HG03280 (cell line): ENCODE measurements around the gene SVEP1.
"Not testable (repeated sequence)": the region's sequence is repeated elsewhere in the genome, so short reads cannot be mapped to it uniquely, and the experiment has no call there.

Experiments used
- ATAC-seq: cut with Tn5 transposase; IDR thresholded peaks from one replicate; pipeline ENCODE4 v1.9.1; 2021; ENCODE audit warnings: mild to moderate bottlenecking, moderate library complexity; ENCODE audit not compliant: unreplicated experiment

Gene SVEP1

GRCh38 chr9:110383491-110383890, 196.1 kb downstream of the SVEP1 start:
- no peak for ATAC-seq

- ATAC-seq: no peak
These were observed 196.8 kb downstream of the SVEP1 start for GRCh38 chr9:110382731-110383130.

DNA sequence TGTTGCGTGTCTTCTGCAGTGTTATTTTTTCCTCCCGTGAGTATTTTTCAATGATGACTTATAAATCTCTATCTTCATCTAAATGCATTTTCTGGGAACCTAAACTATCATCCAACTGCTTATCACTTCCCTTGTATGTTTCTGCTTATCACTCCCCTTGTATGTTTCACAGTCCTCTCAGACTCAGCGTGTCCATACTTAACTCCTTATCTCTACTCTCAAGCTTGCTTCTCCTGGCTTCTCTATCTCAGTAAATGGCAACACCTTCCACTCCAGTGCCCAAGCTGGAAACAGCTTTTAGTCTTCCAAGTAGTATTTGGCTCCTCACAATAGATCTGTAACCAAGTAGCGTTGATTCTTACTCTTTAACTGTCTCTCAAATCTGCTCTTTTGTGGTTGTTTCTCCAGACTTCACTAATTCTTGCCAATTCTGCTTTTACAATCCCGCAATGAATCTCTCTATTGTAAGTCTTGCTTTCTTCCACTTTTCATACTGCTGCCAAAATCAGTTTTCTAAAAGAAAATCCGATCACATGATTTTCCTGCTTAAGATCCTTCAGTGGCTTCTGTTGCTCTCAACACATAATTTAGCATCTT, 208.0 kb downstream of the SVEP1 start:
- ATAC-seq: no peak

- ATAC-seq: no peak
These were observed 209.2 kb downstream of the SVEP1 start for GRCh38 chr9:110370315-110370714.

DNA sequence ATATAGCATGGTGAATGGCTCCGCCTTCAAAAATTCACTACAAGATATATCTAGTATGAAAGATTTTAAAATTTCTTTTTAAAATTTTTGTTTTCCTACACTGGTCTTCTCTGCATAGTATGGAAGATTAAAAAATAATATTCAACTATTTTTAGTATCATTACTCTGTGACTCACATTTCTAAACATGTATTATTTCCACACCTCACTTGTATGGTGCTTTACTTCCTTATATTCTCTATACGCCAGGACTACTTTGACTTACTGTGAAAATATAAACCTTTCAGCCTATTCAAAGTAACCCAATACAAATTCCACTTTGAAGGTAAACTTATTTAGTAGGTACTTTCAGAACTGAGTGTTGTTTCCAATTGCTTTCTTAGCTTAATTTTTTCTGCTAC, 215.1 kb downstream of the SVEP1 start:
- no peak for ATAC-seq

GRCh38 chr9:110358992-110359391, 220.5 kb downstream of the SVEP1 start:
- not testable (repeated sequence) for ATAC-seq

DNA sequence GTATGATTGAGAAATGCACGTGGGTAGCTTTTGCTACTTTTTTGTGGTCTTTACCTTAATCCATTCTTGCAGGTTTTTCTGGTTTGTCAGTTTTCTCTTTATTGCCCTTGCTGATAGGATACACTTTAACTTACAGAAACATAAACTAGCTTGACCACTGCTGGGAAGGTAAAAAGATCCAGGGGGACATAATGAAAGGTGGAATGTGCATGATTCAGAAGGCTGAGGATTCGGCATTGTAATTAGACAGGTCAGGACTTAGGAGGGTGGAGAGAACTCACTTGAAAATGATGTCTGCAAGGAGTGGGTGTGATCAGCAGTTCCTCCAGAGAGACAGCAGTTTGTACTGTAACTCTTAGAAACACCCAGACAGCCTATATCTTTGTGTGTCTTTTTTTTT, 222.0 kb downstream of the SVEP1 start:
- no peak for ATAC-seq

- no peak for ATAC-seq
These were observed 222.7 kb downstream of the SVEP1 start for GRCh38 chr9:110356639-110357395.

DNA sequence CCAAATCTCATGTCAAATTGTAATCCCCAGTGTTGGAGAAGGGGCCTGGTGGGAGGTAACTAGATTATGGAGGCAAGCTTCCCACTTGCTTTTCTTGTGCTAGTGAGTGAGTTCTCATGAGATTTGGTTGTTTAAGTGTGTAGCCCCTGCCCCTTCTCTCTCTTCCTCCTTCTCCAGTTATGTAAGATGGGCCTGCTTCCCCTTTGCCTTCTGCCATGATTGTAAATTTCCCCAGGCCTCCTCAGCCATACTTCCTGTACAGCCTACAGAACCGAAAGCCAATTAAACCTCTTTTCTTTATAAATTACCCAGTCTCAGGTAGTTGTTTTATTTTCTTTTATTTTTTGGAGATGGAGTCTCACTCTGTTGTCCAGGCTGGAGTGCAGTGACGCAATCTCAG, 223.6 kb downstream of the SVEP1 start:
- no peak for ATAC-seq

DNA sequence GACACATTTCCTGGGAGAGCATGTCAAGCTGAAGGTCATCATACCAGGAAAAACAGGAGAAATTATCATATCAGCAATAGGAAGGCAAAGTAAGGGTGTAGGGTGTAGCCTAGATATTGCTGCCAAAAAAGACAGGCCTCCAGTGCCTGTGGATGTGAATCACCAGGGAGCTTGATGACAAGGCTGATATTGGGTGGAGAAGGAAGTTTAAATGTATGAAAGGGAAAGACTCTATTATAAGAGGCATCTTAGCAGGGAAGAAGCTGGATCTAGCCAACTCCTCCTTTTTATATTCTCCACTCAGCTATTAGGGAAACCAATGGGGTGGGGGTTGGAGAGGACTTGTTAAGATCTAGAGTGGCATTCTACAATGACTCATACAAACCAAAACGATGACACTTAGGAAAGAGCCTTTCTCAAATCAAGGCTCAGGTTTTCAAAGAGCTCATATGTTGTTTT, 228.5 kb downstream of the SVEP1 start:
- no peak for ATAC-seq

DNA sequence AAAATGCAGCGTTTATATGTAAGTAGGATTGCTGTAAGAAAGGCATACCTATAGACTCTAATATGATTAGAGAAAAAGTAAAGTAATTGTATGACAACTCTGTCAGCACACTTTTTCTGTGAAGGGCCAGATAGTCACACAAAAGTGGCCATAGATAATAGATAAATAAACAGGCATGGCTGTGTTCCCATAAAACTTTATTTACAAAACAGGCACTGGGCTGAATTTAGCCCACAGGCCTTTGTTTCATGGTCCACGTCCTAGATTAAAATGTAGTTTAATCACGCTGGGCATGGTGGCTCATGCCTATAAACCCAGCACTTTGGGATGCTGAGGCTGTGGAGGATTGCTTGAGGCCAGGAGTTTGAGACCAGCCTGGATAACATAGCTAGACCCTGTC, 233.2 kb downstream of the SVEP1 start:
- no peak for ATAC-seq

GRCh38 chr9:110344821-110345220, 234.7 kb downstream of the SVEP1 start:
- ATAC-seq: no peak

DNA sequence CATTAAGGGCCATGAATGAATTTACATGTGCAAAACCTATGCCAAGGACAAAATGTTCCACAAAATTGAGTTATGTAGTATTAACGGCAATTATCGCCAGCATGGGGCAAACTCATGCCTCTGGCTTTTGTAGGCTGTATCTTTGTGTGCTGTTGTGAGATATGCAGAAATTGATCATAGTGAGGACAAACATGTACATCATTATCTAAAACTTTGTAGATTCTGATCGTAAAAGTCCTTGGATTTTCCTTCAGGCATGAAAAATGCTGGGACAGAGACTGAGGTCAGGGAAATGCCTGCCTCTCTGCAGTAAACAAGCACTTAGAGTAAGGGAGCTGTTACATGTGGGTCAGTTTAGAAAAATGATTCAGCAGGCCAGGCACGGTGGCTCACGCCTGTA, 236.0 kb downstream of the SVEP1 start:
- no peak for ATAC-seq

DNA sequence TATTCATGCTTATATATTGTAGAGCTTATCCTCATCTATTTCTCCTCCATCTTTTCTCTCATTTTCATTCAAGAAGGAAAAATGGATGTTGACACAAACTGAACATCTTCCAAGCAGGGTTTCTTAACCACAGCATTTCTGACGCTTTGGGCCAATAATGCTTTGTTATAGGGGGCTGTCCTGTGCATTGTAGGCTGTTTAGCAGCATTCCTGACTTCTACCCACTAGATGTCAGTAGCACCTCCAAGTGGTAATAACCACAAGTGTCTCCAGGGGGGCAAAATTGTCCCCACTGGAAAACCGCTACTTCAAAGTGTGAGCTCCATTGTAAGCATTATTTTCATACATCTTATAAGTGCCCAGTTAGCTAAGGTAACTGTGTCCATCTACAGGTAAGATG, 239.2 kb downstream of the SVEP1 start:
- no peak for ATAC-seq

GRCh38 chr9:110338143-110338542, 241.4 kb downstream of the SVEP1 start:
- no peak for ATAC-seq

GRCh38 chr9:110337727-110338126, 241.8 kb downstream of the SVEP1 start, which contains the start of gene TXNDC8:
TSS of gene TXNDC8 (minus strand) at chr9:110337863.
- ATAC-seq: no peak

DNA sequence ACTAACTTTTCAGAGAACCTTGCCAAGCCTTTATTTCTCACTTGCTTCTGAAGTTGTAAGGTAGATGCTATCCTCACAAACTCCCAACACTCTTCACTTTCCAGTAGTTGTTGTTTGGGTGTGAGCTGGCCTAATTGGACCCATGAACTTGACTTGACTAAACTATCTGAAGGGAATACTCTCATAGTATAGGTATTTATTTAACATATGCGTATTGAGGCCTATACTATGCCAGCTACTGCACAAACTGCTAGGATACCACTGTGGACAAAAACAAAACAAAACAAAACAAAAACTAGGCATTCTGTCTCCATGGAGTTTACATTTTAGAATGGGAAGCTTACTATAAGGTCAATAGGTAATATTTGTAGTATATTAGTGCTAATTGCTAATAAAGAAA, 243.2 kb downstream of the SVEP1 start:
- no peak for ATAC-seq

GRCh38 chr9:110334871-110335270, 244.7 kb downstream of the SVEP1 start:
- no peak for ATAC-seq

- no peak for ATAC-seq
These were observed 245.4 kb downstream of the SVEP1 start for GRCh38 chr9:110334183-110334582.

DNA sequence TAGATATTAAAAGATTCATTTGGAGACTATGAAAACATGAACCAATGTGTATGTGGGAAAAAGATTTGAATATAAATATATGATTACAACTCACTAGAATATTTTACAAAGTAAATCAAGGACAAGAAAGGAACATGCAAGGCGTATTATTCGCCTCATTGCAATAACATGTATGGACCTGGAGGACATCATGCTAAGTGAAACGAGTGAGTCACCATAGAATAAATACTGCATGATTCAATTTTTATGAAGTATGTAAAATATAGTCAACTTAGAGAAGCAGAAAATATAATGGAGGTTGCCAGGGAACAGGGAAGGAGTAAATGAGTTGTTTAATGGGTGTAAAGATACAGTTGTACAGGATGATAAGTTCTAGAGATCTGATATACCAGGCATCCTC, 246.8 kb downstream of the SVEP1 start:
- no peak for ATAC-seq

DNA sequence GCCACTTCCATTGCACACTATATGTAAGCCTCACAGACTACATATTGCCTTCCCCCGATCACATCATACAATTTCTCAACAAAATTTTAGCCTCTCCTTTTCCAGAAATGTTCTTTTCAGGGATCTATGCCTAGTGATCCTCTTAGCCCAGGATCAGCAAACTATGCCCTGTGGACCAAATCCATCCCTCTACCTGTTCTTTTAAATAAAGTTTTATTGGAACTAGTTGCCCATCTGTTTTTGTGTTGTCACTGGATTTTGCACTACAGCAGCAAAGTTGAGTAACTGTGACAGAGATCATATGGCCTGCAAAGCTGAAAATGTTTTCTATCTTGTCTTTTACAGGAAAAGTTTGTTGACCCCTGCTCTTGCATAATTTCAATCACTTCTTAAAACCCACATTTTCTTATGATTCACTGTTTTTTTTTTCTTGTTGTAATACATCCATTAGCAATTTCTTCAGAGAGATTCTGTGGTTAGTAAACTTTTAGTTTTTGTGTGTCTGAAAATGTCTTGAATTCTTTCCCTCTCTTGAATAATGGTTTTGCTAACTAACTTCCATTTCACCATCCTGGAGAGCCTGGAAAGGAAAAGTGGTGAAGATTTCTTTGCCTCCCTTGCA, 248.9 kb downstream of the SVEP1 start:
- ATAC-seq: no peak

- no peak for ATAC-seq
These were observed 249.8 kb downstream of the SVEP1 start for GRCh38 chr9:110329639-110330230.
